ENCODE data around the gene ADCY5.

- no peak for TF ChIP-seq CTCF (IDR thresholded peaks at IDR 0.05)
- TF ChIP-seq POLR2A (IDR thresholded peaks at IDR 0.05): no peak
- TF ChIP-seq EP300 (IDR thresholded peaks at IDR 0.05): no peak
Measured at GRCh38 chr3:123321806-123322205, 127.1 kb downstream of the ADCY5 start.
